Ascending aorta (tissue), 2 donors: ENCODE measurements around the gene PTPN3. TPM values are rescaled to one million over a fixed set of nuclear protein-coding genes. Genes with fewer than 3 reads are reported as not detected.
"Not testable (repeated sequence)": the region's sequence is repeated elsewhere in the genome, so short reads cannot be mapped to it uniquely, and the experiment has no call there.

Source experiments
- DNase-seq, 2 donors: peaks; one replicate each; pipeline ENCODE4 v3.0.0-alpha.2; 2019; ENCODE audit warnings: low spot score in 2 of 2
- H3K27ac ChIP-seq, 2 donors: fragments of 200-600 bp; sonication (generic); one replicate each; pipeline ENCODE4 v1.5.1; 2016 to 2017; ENCODE audit warnings: mild to moderate bottlenecking in 1 of 2
- H3K27me3 ChIP-seq: fragments of 200-600 bp; sonication (generic); one replicate; pipeline ENCODE4 v1.5.1; 2017
- H3K36me3 ChIP-seq, 2 donors: fragments of 200-600 bp; sonication (generic); one replicate each; pipeline ENCODE4 v1.5.1; 2016
- H3K4me1 ChIP-seq, 2 donors: fragments of 200-600 bp; sonication (generic); one replicate each; pipeline ENCODE4 v1.5.1; 2016 to 2017; ENCODE audit warnings: mild to moderate bottlenecking in 1 of 2
- H3K4me3 ChIP-seq, 2 donors: fragments of 200-600 bp; sonication (generic); one replicate each; pipeline ENCODE4 v1.5.1; 2016 to 2017; ENCODE audit warnings: mild to moderate bottlenecking in 1 of 2
- H3K9me3 ChIP-seq, 2 donors: fragments of 200-600 bp; sonication (generic); one replicate each; pipeline ENCODE4 v1.5.1; 2016
- CTCF ChIP-seq, 3 experiments: fragments of 200-600 bp in 2 of 3; fragments of 450-650 bp in 1 of 3; sonication (generic) in 2 of 3; IDR thresholded peaks; one replicate each; pipeline ENCODE4 v1.5.1; 2016 to 2019; ENCODE audit warnings: antibody characterized with exemption in 3 of 3, mild to moderate bottlenecking in 1 of 3, moderate library complexity in 1 of 3
- intact Hi-C: fragments of 100-400 bp; cut with DNase I; formaldehyde crosslinking; loops from one replicate; pipeline ENCODE4 v1.15.1; 2023
- total RNA-seq: library from RNA; depleted of rRNA; stranded (reverse); fragments of >200 nt; gene quantifications from one replicate; pipeline ENCODE4 v1.1.0, GENCODE V29; 2016

The PTPN3 gene
- total RNA-seq, 1 donor from 2014 or later: 4.3 TPM

GRCh38 chr9:109518621-109519335 lies 20.7 kb upstream of the PTPN3 start:
- intact Hi-C loops: no loop called here
- Histone ChIP-seq H3K9me3 (no peaks in the 10 kb centered on the region), H3K27me3 (no peaks in the 10 kb centered on the region), H3K27ac (no peak overlapping the region), H3K4me3 (no peak overlapping the region), H3K4me1 (peaks cover 0 to 3% of the 10 kb centered on the region in 2 donors), H3K36me3 (no peaks in the 10 kb centered on the region)
- no peak for DNase-seq
- no peak for TF ChIP-seq CTCF (IDR thresholded peaks at IDR 0.05)

- peak overlapping the region in 1 of 2 donors; percentile 21 for H3K27ac ChIP-seq
- no peaks in the 10 kb centered on the region for H3K36me3 ChIP-seq
- no peaks in the 10 kb centered on the region for H3K27me3 ChIP-seq
- intact Hi-C loops: no loop called here
- no peak overlapping the region for H3K4me3 ChIP-seq
- no peak for TF ChIP-seq CTCF (IDR thresholded peaks at IDR 0.05)
- H3K4me1 ChIP-seq: peaks cover 0 to 3% of the 10 kb centered on the region in 2 donors
- no peak for DNase-seq
- no peaks in the 10 kb centered on the region for H3K9me3 ChIP-seq
Measured at GRCh38 chr9:109517901-109518377, 19.8 kb upstream of the PTPN3 start.

GRCh38 chr9:109513871-109514270 lies 15.8 kb upstream of the PTPN3 start:
- intact Hi-C loops: no loop called here
- DNase-seq: no peak
- Histone ChIP-seq H3K27ac (no peak overlapping the region), H3K4me1 (peaks cover 0 to 7% of the 10 kb centered on the region in 2 donors), H3K36me3 (no peaks in the 10 kb centered on the region), H3K9me3 (no peaks in the 10 kb centered on the region), H3K27me3 (no peaks in the 10 kb centered on the region), H3K4me3 (no peak overlapping the region)
- no peak for TF ChIP-seq CTCF (IDR thresholded peaks at IDR 0.05)

- DNase-seq: no peak
- H3K27me3 ChIP-seq: no peaks in the 10 kb centered on the region
- TF ChIP-seq CTCF (IDR thresholded peaks at IDR 0.05): no peak
- H3K36me3 ChIP-seq: no peaks in the 10 kb centered on the region
- intact Hi-C loops: no loop called here
- H3K4me3 ChIP-seq: no peak overlapping the region
- H3K9me3 ChIP-seq: no peaks in the 10 kb centered on the region
- H3K27ac ChIP-seq: no peak overlapping the region
- H3K4me1 ChIP-seq: peaks cover 0 to 9% of the 10 kb centered on the region in 2 donors
Measured at GRCh38 chr9:109512170-109512756, 14.2 kb upstream of the PTPN3 start.

- Histone ChIP-seq H3K4me3 (no peak overlapping the region), H3K9me3 (no peaks in the 10 kb centered on the region), H3K27me3 (no peaks in the 10 kb centered on the region), H3K27ac (no peak overlapping the region), H3K36me3 (no peaks in the 10 kb centered on the region), H3K4me1 (peaks cover 0 to 20% of the 10 kb centered on the region in 2 donors)
- TF ChIP-seq CTCF (IDR thresholded peaks at IDR 0.05): no peak
- no peak for DNase-seq
- intact Hi-C loops: no loop called here
Measured at GRCh38 chr9:109510506-109510905, 12.4 kb upstream of the PTPN3 start.

GRCh38 chr9:109510042-109510441 lies 11.9 kb upstream of the PTPN3 start:
- peak overlapping the region; percentile 58 to 59 for H3K27ac ChIP-seq

More at GRCh38 chr9:109510042-109510441, 11.9 kb upstream of the PTPN3 start:
- DNase-seq, H3K36me3 ChIP-seq, H3K27me3 ChIP-seq, H3K4me3 ChIP-seq, H3K9me3 ChIP-seq, intact Hi-C loops: not testable (repeated sequence)
- H3K4me1 ChIP-seq: peaks cover 0 to 20% of the 10 kb centered on the region in 2 donors
